Measurements from ENCODE around the gene FBXW2.
"Not testable (repeated sequence)": the region's sequence is repeated elsewhere in the genome, so short reads cannot be mapped to it uniquely, and the experiment has no call there.

Gene FBXW2

DNA sequence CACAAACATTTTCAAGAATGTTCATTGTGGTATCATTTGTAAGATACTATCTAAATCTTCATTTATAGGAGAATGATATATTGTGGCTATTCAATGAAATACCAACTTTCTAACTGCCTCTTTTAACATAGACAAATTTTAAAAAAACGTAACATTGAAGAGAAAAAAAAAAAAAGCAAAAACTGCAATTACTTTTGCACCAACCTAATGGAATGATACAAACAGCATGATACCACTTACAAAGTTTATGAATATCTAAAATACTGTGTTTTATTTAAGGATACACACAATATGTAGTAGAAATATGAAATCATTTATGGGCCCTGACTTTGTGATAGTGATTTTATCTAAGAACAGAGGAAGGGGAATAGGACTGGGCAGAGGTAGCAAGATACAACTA lies 25.4 kb upstream of the FBXW2 start:
- no peak overlapping the region for H3K4me3 ChIP-seq (ENCODE audit: low read length)
- no peak overlapping the region for H3K9ac ChIP-seq (ENCODE audit: low read depth, low read length)
- no peak overlapping the region for H3K27ac ChIP-seq (ENCODE audit: low read depth, low read length)
- no peaks in the 10 kb centered on the region for H3K9me3 ChIP-seq (ENCODE audit: insufficient read depth, low read depth, low read length)
- peaks cover 83% of the 10 kb centered on the region for H3K36me3 ChIP-seq (ENCODE audit: insufficient read depth, low read length)
- 100% methylated on average over 1 of the region's 1 CpG for WGBS
- no peaks in the 10 kb centered on the region for H3K27me3 ChIP-seq (ENCODE audit: insufficient read depth, low read length)
- no peaks in the 10 kb centered on the region for H3K4me1 ChIP-seq (ENCODE audit: insufficient read depth, low read length)

GRCh38 chr9:120815075-120815474 lies 21.9 kb upstream of the FBXW2 start:
- no peaks in the 10 kb centered on the region for H3K9me3 ChIP-seq (ENCODE audit: insufficient read depth, low read depth, low read length)
- H3K9ac ChIP-seq (ENCODE audit: low read depth, low read length) = no peak overlapping the region
- WGBS = 90% methylated on average over 4 of the region's 4 CpGs
- H3K4me1 ChIP-seq (ENCODE audit: insufficient read depth, low read length) = no peaks in the 10 kb centered on the region
- H3K27ac ChIP-seq (ENCODE audit: low read depth, low read length) = no peak overlapping the region
- H3K27me3 ChIP-seq (ENCODE audit: insufficient read depth, low read length) = no peaks in the 10 kb centered on the region
- H3K4me3 ChIP-seq (ENCODE audit: low read length) = no peak overlapping the region
- H3K36me3 ChIP-seq (ENCODE audit: insufficient read depth, low read length) = peaks cover 51% of the 10 kb centered on the region

DNA sequence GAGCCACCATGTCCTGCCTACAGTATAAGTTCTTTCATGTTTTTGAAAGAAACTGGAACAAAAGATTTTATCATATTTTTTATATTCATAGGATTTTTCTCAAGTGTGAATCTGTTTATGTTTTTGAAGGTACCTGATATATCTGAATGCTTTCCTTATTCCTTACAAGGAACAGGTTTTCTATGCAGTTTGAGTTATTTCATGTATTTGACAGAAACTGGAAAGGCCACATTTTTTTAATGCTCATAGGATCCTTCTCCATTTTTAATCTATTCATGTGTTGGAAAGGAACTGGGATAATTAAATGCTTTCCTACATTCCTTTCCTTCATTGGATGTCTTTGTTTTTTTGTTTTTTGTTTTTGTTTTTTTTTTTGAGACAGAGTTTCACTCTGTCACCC lies 15.7 kb upstream of the FBXW2 start:
- peaks cover 36% of the 10 kb centered on the region for H3K9me3 ChIP-seq (ENCODE audit: insufficient read depth, low read depth, low read length)
- no peak overlapping the region for H3K27ac ChIP-seq (ENCODE audit: low read depth, low read length)
- no peaks in the 10 kb centered on the region for H3K36me3 ChIP-seq (ENCODE audit: insufficient read depth, low read length)
- H3K27me3 ChIP-seq (ENCODE audit: insufficient read depth, low read length) = no peaks in the 10 kb centered on the region
- H3K9ac ChIP-seq (ENCODE audit: low read depth, low read length) = no peak overlapping the region
- no peaks in the 10 kb centered on the region for H3K4me1 ChIP-seq (ENCODE audit: insufficient read depth, low read length)
- no peak overlapping the region for H3K4me3 ChIP-seq (ENCODE audit: low read length)

- Histone ChIP-seq H3K9me3 (ENCODE audit: insufficient read depth, low read depth, low read length) (peaks cover 36% of the 10 kb centered on the region), H3K4me1 (ENCODE audit: insufficient read depth, low read length) (no peaks in the 10 kb centered on the region), H3K36me3 (ENCODE audit: insufficient read depth, low read length) (no peaks in the 10 kb centered on the region), H3K4me3 (ENCODE audit: low read length) (no peak overlapping the region), H3K27me3 (ENCODE audit: insufficient read depth, low read length) (no peaks in the 10 kb centered on the region), H3K9ac (ENCODE audit: low read depth, low read length) (no peak overlapping the region), H3K27ac (ENCODE audit: low read depth, low read length) (no peak overlapping the region)
These were observed 14.6 kb upstream of the FBXW2 start for GRCh38 chr9:120807607-120808379.

- not testable (repeated sequence) for H3K9ac ChIP-seq (ENCODE audit: low read depth, low read length); H3K36me3 ChIP-seq (ENCODE audit: insufficient read depth, low read length); H3K4me3 ChIP-seq (ENCODE audit: low read length); H3K27ac ChIP-seq (ENCODE audit: low read depth, low read length); H3K4me1 ChIP-seq (ENCODE audit: insufficient read depth, low read length); H3K27me3 ChIP-seq (ENCODE audit: insufficient read depth, low read length)
- 94% methylated on average over 2 of the region's 3 CpGs for WGBS
- H3K9me3 ChIP-seq (ENCODE audit: insufficient read depth, low read depth, low read length) = peaks cover 36% of the 10 kb centered on the region
These were observed 11.7 kb upstream of the FBXW2 start for GRCh38 chr9:120804784-120805363.

GRCh38 chr9:120801441-120801840 lies 8.2 kb upstream of the FBXW2 start:
- no peaks in the 10 kb centered on the region for H3K36me3 ChIP-seq (ENCODE audit: insufficient read depth, low read length)
- H3K9me3 ChIP-seq (ENCODE audit: insufficient read depth, low read depth, low read length) = peaks cover 11% of the 10 kb centered on the region
- H3K27me3 ChIP-seq (ENCODE audit: insufficient read depth, low read length) = no peaks in the 10 kb centered on the region
- H3K27ac ChIP-seq (ENCODE audit: low read depth, low read length) = no peak overlapping the region
- no peak overlapping the region for H3K4me3 ChIP-seq (ENCODE audit: low read length)
- 95% methylated on average over 7 of the region's 7 CpGs for WGBS
- no peaks in the 10 kb centered on the region for H3K4me1 ChIP-seq (ENCODE audit: insufficient read depth, low read length)
- H3K9ac ChIP-seq (ENCODE audit: low read depth, low read length) = no peak overlapping the region

- WGBS = 95% methylated on average over 3 of the region's 3 CpGs
- H3K4me3 ChIP-seq (ENCODE audit: low read length) = no peak overlapping the region; the same call in 1 of the 2 replicates
- H3K9me3 ChIP-seq (ENCODE audit: insufficient read depth, low read depth, low read length) = no peaks in the 10 kb centered on the region
- H3K9ac ChIP-seq (ENCODE audit: low read depth, low read length) = no peak overlapping the region
- peaks cover 41% of the 10 kb centered on the region for H3K36me3 ChIP-seq (ENCODE audit: insufficient read depth, low read length)
- H3K27ac ChIP-seq (ENCODE audit: low read depth, low read length) = no peak overlapping the region
- no peaks in the 10 kb centered on the region for H3K4me1 ChIP-seq (ENCODE audit: insufficient read depth, low read length)
- H3K27me3 ChIP-seq (ENCODE audit: insufficient read depth, low read length) = no peaks in the 10 kb centered on the region
These were observed 2.1 kb downstream of the FBXW2 start for GRCh38 chr9:120791161-120791560.

GRCh38 chr9:120787933-120788332 lies 5.3 kb downstream of the FBXW2 start:
- H3K36me3 ChIP-seq (ENCODE audit: insufficient read depth, low read length) = peaks cover 60% of the 10 kb centered on the region
- no peaks in the 10 kb centered on the region for H3K9me3 ChIP-seq (ENCODE audit: insufficient read depth, low read depth, low read length)
- H3K27me3 ChIP-seq (ENCODE audit: insufficient read depth, low read length) = no peaks in the 10 kb centered on the region
- no peak overlapping the region for H3K9ac ChIP-seq (ENCODE audit: low read depth, low read length)
- no peak overlapping the region for H3K27ac ChIP-seq (ENCODE audit: low read depth, low read length)
- H3K4me1 ChIP-seq (ENCODE audit: insufficient read depth, low read length) = no peaks in the 10 kb centered on the region
- WGBS = 94% methylated on average over 4 of the region's 4 CpGs
- H3K4me3 ChIP-seq (ENCODE audit: low read length) = no peak overlapping the region

- Histone ChIP-seq H3K9ac (ENCODE audit: low read depth, low read length) (no peak overlapping the region), H3K27me3 (ENCODE audit: insufficient read depth, low read length) (no peaks in the 10 kb centered on the region), H3K4me3 (ENCODE audit: low read length) (no peak overlapping the region), H3K27ac (ENCODE audit: low read depth, low read length) (no peak overlapping the region), H3K9me3 (ENCODE audit: insufficient read depth, low read depth, low read length) (no peaks in the 10 kb centered on the region), H3K4me1 (ENCODE audit: insufficient read depth, low read length) (no peaks in the 10 kb centered on the region), H3K36me3 (ENCODE audit: insufficient read depth, low read length) (peaks cover 54% of the 10 kb centered on the region)
- 96% methylated on average over 2 of the region's 2 CpGs for WGBS
These were observed 9.6 kb downstream of the FBXW2 start for GRCh38 chr9:120783602-120784047.

DNA sequence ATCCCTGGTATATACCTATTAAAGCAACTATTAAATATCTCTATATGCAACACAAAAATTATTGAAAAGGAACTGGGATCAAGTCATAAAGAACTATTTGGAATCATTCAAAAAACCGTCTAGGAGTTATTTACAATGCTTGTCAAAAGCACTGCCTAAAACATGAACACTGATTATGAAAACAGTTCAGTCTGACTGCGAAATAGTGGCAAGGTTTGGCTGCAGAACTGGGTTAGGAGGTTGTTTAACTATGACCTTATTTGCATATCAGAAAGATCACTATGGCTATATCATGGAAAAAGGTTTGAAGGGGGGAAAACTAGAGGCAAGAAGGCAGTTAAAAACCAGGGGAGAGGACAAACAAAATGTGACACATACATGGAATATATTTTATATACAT lies 12.0 kb downstream of the FBXW2 start:
- Histone ChIP-seq H3K27ac (ENCODE audit: low read depth, low read length) (no peak overlapping the region), H3K4me1 (ENCODE audit: insufficient read depth, low read length) (no peaks in the 10 kb centered on the region), H3K27me3 (ENCODE audit: insufficient read depth, low read length) (no peaks in the 10 kb centered on the region), H3K9me3 (ENCODE audit: insufficient read depth, low read depth, low read length) (no peaks in the 10 kb centered on the region), H3K9ac (ENCODE audit: low read depth, low read length) (no peak overlapping the region), H3K36me3 (ENCODE audit: insufficient read depth, low read length) (peaks cover 54% of the 10 kb centered on the region), H3K4me3 (ENCODE audit: low read length) (no peak overlapping the region)
- 94% methylated on average over 2 of the region's 2 CpGs for WGBS

- Histone ChIP-seq H3K9ac (ENCODE audit: low read depth, low read length) (no peak overlapping the region), H3K27ac (ENCODE audit: low read depth, low read length) (no peak overlapping the region), H3K27me3 (ENCODE audit: insufficient read depth, low read length) (no peaks in the 10 kb centered on the region), H3K4me1 (ENCODE audit: insufficient read depth, low read length) (no peaks in the 10 kb centered on the region), H3K9me3 (ENCODE audit: insufficient read depth, low read depth, low read length) (no peaks in the 10 kb centered on the region), H3K4me3 (ENCODE audit: low read length) (no peak overlapping the region), H3K36me3 (ENCODE audit: insufficient read depth, low read length) (peaks cover 55% of the 10 kb centered on the region)
- WGBS = 98% methylated on average over 3 of the region's 3 CpGs
These were observed 12.8 kb downstream of the FBXW2 start for GRCh38 chr9:120780367-120780766.
